ENCODE measurements around the gene ELP5. TPM values are rescaled to one million over a fixed set of nuclear protein-coding genes. Genes with fewer than 3 reads are reported as not detected.

The ELP5 gene
- total RNA-seq, 1 experiment from 2014 or later = 49.6 TPM

GRCh38 chr17:7296189-7296861 lies 44.3 kb downstream of the ELP5 start:
- no peak overlapping the region for H3K27ac ChIP-seq (ENCODE audit: insufficient read length, low read depth, low read length)
- H3K9me3 ChIP-seq (ENCODE audit: control insufficient read depth, low read depth, low read length) = no peaks in the 10 kb centered on the region
- peak; percentile 96 for DNase-seq
- H4K91ac ChIP-seq (ENCODE audit: insufficient read length, low read depth, low read length) = no peak overlapping the region
- no peak overlapping the region for H4K8ac ChIP-seq (replicated peaks; ENCODE audit: insufficient read length, low read depth, low read length)
- no peak overlapping the region for H3K4ac ChIP-seq (ENCODE audit: low read depth, low read length)
- H3K4me1 Mint-ChIP-seq = peaks cover 10 to 22% of the 10 kb centered on the region in 2 experiments
- TF ChIP-seq CTCF (conservative IDR thresholded peaks at IDR 0.05) = peak; percentile 97
- H3K23me2 ChIP-seq (ENCODE audit: insufficient read length, low read depth, low read length, poor library complexity, severe bottlenecking) = peaks cover 4% of the 10 kb centered on the region
- H3K4me1 ChIP-seq (ENCODE audit: insufficient read depth, low read length) = peaks cover 4% of the 10 kb centered on the region; the same call in 1 of the 2 replicates
- H2BK12ac ChIP-seq (ENCODE audit: insufficient read length, low read depth, low read length) = no peak overlapping the region
- peak overlapping the region; percentile 73 for H3K4me2 ChIP-seq (ENCODE audit: insufficient read depth, insufficient read length, low read length)
- H3T11ph ChIP-seq (ENCODE audit: low read length) = no peak overlapping the region
- no peak overlapping the region for H2AK5ac ChIP-seq (ENCODE audit: insufficient read length, low read length)
- no peak overlapping the region for H3K56ac ChIP-seq (ENCODE audit: insufficient read length, low read depth, low read length)
- H2AFZ ChIP-seq (ENCODE audit: low read length) = no peak overlapping the region
- H2BK5ac ChIP-seq (ENCODE audit: insufficient read length, low read length) = no peak overlapping the region
- no peak overlapping the region for H2BK20ac ChIP-seq (ENCODE audit: low read depth, low read length, poor library complexity, severe bottlenecking)
- H3K79me2 ChIP-seq (ENCODE audit: insufficient read depth, low read length) = no peaks in the 10 kb centered on the region
- H3K79me1 ChIP-seq (ENCODE audit: insufficient read depth, low read depth, low read length, poor library complexity, severe bottlenecking) = no peaks in the 10 kb centered on the region
- peaks cover 3% of the 10 kb centered on the region in 2 experiments; a peak in 3 of 5 replicates for H3K9me3 Mint-ChIP-seq
- peak overlapping the region; percentile 14 to 83; a peak in 4 of 5 replicates for H3K4me3 Mint-ChIP-seq
- no peak overlapping the region for H2BK120ac ChIP-seq (ENCODE audit: low read depth, low read length, poor library complexity, severe bottlenecking)
- no peak overlapping the region for H4K5ac ChIP-seq (ENCODE audit: insufficient read length, low read depth, low read length)
- no peak overlapping the region for H2BK15ac ChIP-seq (ENCODE audit: low read depth, low read length)
- H3K27ac Mint-ChIP-seq = no peak overlapping the region; a peak in 1 of 7 replicates
- H3K23ac ChIP-seq (ENCODE audit: insufficient read length, low read depth, low read length) = no peak overlapping the region
- H3K36me3 Mint-ChIP-seq (ENCODE audit: insufficient read depth in 1 of 3, low read depth in 3 of 3) = peaks cover 0 to 3% (median 0%) of the 10 kb centered on the region in 3 experiments; a peak in 2 of 7 replicates
- H3K9ac ChIP-seq (ENCODE audit: extremely low read depth, insufficient read length, low read length) = no peak overlapping the region
- WGBS (ENCODE audit: extremely low coverage, insufficient read length, low lambda C conversion rate) = no CpG with 5 or more reads among the region's 51 CpGs
- no peaks in the 10 kb centered on the region for H4K20me1 ChIP-seq (ENCODE audit: control insufficient read depth, insufficient read depth, insufficient read length)
- H3K18ac ChIP-seq (ENCODE audit: insufficient read length, low read depth, low read length) = peak overlapping the region; percentile 28
- no peak overlapping the region for H3K14ac ChIP-seq (ENCODE audit: insufficient read depth, low read length)
- peaks cover 2% of the 10 kb centered on the region for H3K27me3 ChIP-seq (ENCODE audit: insufficient read depth, low read length)
- peaks cover 74% of the 10 kb centered on the region for H3K27me3 Mint-ChIP-seq (ENCODE audit: low read depth)
